HG02610 (cell line): ENCODE measurements around the gene ZFYVE27.
A peak's percentile ranks its signal among the peaks of the same experiment; 100 is the strongest.

Experiments
- ATAC-seq: cut with Tn5 transposase; IDR thresholded peaks from one replicate; pipeline ENCODE4 v1.9.1; 2021; ENCODE audit warnings: mild to moderate bottlenecking, moderate library complexity; ENCODE audit not compliant: unreplicated experiment

The ZFYVE27 gene

DNA sequence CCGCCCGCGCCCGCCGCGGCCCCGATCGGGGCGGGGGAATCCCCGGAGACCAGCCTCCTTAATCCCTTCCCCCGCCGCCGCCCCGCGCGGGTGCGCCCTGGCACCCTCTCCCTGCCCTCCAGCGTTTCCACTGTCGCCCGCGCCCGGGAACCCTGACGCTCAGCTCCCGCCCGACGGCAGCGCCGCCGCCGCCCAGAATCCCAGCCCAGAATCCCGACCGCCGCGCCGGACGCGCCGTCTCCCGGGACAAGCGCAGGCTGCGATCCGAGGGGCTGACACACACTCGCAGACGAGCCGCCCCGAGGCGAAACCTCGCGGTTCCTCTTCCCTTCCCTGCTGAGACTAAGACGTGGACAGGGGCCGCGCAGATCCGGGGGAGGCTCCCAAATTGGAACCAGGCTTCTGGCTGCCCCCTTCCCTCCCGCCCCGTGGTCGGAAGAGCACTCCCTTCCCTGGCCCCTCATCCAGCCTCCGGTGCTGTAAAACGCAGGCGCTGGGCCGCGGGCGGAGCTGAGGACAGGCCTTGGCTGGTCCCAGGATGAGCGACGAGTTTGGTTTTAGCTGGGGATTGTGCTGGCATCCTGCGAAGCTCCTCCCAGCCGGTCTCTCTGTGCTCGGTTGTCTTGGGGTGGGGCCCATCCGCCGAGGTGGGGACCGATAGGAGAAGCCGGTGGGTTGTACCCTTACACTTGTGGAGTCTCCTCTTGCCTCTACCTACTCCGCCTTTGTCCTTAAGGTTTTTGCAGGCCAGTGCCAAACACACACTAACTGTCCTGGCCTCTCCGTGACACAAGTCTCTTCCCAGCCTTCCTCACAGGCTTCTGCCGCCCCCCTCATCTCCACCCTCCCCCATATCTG is 22.3 kb upstream of the ZFYVE27 start:
- peak; percentile 28 for ATAC-seq

DNA sequence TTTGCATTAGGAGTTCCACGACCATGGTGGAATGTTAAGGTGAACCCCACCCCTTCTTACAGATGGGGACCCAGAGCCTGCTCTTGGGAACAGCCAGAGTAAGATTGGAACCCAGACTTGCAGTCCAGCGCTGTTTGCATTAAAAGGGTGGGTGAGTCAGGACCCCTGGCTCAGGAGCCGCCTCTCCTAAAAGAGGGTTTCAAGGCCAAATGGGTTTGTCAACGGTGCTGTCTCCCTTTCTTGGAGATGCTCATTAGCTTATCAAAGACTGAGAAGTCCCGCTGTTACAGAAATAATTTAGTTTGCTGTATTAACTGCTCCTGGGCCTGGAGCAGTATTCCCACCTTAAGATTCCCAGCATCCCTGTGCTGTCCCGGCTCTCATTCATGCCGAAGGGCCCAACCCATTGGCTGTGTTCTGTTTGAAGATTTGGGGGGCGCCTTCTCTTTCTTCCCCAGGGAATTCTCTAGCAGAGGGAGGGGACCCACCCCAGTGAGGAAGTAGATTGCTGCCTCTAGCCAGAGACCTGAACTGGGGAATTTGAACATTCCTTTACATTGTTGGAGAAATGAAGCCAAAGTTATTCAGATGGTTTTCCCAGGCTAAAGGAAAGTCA is 21.6 kb upstream of the ZFYVE27 start:
- ATAC-seq = no peak

DNA sequence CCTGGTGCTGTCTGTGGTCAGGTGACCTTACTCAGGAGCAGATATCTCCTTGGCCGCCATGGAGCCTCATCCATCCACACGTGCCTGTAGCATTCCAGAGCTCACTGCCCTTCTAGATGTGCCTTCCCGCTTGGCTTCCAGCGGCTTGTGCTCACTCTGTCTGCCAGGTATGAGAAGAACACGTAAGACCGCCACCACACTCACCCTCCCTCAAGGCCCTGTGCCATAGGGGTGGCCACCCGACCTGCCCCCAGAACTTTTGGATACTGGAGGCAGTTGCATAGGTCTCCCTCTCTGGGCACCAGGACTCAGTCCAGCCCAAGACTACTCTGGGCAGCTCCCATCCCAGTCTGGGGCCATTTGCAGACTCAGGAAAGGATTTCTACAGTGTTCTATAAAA is 19.3 kb upstream of the ZFYVE27 start:
- no peak for ATAC-seq

DNA sequence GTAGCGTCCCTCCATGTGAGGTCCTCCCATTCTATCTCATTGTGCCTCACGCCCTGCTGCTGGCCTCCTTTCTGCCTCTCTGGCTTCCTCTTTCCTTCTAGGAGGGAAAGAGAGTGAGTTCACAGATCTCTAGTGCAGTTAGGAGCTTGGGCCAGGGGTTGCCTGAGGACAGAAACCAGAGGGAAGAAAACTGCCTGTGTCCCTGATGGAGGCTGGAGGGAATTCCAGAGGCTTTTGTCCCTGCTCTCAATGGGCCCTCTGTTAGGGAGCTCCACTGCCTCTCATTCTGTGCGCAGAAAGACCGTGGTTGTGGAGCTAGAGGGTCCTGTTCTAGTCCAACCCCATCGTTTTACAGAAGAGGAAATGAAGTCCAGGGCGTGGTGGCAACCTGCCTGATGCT is 18.8 kb upstream of the ZFYVE27 start:
- ATAC-seq = no peak

DNA sequence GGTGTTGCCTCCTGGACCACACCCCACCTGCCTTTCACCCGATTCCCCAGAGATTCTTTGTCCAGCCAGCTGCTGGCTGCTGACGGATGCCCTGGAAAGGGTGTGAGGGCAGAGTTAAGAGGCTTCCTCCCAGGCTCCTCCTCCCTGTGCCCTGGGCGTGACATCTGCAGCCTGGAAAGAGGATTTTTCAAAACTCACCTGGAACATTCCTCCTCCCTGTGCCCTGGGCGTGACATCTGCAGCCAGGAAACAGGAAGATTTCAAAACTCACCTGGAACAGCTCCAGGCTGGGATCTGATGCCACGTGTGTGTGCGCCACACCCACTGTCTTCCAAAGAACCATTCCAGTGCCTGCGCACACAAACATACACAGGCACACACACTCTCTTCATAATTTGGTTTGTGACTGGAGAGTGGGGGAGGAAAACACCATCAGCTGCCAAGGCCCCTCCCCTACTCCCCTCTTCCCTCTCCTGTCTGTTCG is 18.2 kb upstream of the ZFYVE27 start:
- no peak for ATAC-seq

DNA sequence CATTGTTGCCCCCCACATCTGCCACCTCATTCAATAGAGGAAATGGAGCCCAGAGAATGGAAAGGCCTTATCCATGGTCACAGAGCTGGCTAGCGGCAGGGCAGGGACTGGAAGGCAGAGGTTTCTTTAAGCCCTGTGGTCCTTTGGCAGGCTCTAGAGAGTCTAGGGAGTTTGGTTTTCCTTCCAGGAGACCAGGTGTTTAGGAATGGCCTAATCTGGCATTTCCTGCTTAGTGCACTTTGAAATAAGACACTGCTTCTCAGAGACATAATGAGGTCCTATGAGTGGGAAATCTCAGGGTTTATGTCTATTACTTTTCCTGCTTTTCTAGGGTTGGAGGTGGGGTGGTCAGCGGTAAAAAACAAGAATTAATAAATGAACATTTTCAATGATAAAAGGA is 17.3 kb upstream of the ZFYVE27 start:
- ATAC-seq = no peak

DNA sequence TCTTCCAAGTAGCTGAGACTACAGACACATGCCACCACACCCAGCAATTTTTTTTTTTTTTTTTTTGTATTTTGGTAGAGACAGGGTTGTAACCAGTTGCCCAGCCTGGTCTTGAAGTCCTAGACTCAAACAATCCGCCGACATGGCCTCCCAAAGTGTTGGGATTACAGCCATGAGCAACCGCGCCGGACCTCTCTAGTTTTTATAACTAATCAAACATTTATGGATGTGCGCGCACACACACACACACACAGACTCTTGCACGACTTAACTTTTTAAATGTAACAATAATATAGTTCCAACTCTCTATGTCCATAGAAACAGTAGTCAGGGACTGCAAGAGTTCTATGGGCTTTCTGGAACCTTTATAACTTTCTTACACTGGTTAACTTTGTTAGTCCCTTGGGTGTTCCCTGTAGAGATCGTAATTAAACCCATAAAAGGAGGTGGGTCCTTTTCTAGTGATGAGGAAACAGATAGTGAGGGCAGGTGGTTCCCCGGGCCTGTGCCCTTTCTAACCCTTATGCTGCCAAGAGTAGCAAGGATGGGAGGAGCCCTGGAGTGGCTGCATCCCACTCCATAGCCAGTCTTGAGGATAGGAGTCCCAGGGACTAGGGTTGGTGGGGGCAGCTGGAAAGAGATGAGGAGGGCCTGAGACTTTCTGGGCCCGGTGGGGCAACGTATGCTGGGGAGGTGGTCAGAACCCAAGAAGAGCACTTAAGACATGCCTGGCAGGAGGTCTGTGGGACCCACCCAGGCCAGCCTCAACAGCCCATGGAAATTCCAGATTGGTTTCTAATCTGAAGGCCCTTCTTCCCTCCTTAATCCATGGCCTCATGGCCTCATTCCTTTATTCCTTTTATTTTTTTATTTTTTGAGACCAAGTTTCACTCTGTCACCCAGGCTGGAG is 14.8 kb upstream of the ZFYVE27 start:
- ATAC-seq = no peak

DNA sequence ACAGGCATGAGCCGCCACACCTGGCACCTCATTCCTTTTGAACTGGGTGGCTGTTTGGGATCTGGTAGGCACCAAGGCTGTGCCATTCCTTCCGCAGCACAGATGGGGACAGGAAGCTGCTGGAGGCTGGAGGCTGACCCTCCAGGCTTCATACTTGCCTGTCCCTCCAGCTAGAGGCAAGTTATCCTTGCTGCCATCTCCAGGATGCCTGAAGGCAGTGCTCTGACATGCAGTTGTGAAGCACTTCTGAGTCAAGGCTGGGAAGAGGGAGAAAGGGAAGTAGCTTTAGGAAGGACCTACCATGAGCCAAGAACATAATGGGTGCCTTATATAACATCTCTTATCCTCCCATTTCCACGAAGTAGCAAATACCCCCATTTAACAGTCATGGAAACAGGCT is 13.9 kb upstream of the ZFYVE27 start:
- no peak for ATAC-seq

DNA sequence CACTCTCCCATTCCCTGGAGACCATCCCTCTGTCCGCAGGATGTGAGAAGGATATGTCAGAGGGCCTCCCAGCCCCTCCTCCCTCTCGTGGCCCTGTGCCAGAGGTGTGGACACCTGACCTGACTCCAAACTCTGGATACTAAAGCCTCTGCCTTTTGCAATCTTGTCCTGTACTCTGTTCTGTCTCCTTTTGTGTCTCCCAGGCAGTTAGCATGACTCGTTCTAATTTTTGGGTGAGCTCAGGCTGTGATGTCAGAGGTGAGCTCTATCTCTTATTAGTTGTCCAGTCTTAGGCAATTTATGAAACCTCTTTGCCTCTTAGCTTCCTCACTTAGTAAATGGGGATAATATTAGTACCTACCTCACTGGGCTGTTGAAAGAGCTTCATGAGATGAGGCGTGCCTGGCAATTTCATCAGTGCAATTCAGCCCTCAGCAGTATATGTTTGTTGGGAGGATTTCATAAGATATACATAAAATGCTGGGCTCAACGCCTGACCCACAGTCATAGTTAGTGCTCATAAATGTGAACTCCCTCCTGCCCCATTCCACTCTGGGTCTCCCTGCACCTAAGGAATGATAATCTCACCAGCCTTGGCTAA is 12.5 kb upstream of the ZFYVE27 start:
- ATAC-seq = no peak

DNA sequence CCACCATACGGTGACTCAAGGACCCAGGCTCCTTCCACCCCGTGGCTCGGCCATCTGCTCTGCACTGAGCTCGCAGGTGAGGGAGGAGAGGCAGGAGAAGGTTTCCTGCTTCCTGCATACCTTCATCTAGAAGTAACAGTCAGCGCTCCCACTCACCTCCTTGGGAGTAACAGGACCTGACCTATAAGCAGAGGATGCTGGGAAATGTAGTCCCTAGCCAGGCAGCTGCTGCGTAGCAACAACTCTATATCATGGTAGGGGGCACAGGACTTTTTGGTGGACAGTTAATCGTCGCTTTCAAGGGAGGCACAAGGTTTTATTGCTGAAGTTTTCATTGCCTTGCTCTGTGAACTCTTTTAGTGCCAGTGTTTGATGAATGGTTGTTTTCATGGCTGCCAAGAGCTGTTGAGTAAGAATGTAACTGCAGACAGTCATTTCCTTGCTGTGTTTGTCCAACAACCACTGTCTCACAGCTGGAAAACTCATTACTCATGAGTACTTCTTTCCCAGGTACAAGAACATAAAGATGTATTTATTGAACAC is 10.2 kb upstream of the ZFYVE27 start:
- no peak for ATAC-seq

DNA sequence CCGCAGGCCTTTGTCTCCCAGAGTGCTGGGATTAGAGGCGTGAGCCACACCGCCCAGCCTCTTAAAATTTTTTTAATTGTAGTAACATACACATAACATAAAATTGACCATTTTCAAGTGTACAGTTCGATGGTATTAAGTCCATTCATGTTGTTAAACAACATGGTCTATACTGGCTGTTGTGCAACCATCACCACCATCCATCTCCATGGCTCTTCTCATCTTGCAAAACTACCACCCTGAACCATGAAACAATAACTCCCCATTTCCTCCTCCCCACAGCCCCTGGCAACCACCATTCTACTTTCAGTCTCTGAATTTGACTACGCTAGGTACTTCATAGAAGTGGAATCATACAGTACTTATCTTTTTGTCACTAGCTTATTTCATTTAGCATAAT is 7.9 kb upstream of the ZFYVE27 start:
- no peak for ATAC-seq

DNA sequence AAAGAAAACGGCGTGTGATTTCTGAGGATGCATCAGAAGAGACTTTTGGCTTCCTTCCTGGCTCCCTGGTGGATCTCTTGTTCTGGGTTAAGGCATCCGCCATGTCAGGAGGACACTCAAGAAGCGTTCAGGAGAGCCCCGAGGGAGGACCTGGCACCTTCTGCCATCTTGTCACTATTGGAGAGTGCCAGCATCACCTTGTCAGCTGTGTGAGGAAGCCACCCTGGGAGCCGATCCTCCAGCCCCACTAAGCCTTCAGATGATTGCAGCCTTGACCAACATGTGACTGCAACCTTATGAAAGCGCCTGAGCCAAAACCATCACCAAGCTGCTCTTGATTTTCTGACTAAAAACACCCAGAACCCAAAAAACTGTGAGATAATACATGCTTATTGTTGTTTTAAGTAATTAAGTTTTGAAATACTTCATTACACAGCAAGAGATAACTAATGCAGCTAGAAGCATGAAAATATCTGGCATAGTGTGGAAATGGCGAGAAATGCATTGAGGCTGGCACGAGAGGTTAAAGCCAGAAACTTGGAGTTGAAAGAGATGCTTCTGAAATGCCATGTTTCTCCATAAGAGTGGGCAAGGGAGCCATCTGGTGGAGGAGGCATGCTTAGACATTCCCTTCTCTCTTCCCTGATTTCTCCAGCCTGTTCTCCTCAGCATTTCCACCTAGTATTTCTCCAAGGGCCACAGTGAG is 5.4 kb upstream of the ZFYVE27 start:
- ATAC-seq = no peak

DNA sequence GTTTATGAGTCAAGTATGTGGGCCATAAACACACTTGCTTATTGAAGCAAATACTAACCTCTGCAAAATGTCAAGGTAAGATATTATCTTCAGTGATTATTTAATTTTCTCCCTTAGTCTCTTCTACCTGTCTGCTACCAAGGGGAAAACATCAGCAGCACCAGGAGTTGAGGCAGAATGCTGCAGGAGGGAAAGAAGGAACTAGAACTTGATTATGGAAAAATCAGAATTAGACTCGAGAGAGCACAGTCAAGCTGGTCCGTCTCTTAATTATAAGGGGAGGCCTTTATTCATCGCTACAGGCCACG is 4.9 kb upstream of the ZFYVE27 start:
- no peak for ATAC-seq

DNA sequence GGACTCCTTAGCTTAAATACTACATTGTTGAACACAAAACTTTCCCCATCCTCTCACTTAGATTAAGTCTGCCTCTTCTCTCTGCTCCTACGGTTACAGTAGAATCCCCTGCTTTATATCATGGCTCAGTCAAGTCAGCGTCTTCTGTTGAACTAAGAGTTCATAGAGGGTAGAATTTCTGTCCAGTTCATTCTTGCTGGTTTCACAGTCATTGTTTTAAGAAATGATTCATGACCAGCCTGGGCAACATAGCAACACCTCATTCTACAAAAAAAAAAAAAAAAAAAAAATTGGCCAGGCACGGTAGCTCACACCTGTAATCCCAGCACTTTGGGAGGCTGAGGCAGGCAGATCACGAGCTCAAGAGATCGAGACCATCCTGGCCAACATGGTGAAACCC is 3.7 kb upstream of the ZFYVE27 start:
- no peak for ATAC-seq

DNA sequence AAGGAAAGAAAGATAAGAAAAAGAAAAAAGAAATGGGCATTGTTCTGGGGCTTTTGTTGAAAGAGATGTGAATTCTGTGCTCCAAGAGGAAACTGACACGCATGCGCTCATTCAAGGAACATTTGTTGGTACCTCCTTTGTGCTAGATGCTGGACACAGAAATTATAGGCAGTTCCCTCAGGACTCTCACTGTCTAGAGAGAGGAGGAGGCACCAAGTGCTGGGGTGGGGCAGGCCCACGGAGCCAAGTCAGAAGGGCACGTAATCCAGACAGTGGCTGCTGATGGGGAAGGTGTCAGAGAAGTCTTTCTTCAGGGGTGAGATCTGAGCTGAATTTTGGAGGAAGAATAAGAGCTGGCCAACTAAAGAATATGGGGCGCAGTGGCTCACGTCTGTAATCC is 2.9 kb upstream of the ZFYVE27 start:
- ATAC-seq = no peak

DNA sequence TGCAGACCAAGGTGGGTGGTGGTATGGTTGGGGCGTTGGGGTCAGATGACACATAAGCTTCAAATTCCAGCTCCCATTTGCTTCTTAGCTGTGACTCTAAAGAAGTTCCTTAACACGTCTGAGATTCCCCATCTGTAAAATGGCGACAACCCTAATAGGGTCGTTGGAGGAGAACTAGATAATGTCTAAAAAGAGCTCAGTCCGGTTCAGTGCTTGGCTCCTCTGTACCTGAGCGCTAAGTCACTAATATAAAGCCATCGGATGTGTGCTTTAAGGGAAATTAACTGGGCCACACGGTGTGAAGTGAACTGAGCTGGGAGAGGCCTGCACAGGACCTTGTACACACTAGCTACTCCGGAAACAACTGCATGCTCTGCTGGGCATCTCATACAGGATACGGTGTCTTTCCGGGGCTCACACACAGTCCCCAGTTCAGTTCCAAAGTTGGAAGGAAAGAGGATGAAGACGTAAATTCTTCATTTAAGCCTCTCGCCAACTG is 476 bp upstream of the ZFYVE27 start:
- peak; percentile 40 for ATAC-seq

DNA sequence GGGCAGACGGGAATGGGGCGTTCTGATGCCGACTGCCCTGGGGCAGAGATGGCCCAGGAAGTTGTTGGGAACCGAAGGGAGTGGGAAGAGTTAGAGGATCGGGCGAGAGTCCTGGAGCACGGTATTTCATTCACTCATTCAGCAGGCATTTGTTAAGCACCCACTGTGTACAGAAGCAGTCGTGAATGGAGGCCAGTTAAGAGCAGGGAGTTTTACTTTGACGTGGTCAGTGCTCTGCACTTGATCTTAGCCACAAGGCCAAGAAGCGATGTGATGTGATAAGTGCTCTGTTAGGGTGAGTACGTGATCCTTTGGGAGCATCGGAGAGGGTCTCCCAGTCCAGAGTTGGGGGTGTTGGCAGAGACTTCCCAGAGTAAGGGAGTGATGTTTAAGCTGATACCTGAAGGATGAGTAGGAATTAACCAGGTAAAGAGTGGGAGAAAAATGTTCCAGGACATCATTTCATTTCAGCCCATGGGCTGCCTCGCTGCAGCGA is 890 bp downstream of the ZFYVE27 start:
- peak; percentile 15 for ATAC-seq

DNA sequence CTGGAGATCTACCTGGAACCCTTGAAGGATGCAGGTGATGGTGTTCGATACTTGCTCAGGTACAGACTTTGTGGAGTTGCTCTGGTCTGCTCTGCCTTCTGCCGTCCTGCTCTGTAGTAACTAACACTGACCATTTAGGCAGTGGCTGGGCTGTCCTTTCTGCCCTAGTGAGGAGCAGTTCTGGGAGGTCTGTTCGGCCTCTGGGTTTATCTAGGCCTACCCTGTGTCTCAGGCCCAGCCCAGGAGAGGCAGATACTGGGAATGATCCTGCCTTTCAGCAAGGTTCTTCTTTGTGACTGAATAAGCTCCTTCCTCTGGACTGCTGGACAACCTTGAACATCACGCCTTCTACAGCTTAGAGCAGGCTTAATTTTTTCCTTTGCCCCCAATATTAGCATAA is 1.7 kb downstream of the ZFYVE27 start:
- ATAC-seq = no peak

DNA sequence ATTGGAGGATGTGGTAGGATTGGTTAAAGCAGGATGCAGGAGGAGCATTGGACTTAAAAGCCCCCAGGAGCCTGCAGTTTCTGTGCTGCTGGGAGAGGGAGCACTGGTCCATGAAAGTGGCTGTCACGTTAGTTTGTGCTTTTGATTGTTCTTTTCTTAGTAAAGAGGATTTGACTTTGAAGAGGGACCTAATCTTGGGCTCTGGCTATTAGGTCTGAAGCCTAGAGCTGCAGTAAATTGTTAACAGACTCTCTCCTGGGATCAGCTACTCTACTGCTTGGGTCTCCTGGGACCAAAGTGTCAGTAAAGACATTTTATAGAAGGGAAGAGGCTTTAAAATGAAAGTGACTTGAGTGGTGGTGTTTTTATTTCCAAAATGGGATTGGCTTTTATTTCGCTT is 3.7 kb downstream of the ZFYVE27 start:
- no peak for ATAC-seq
